ENCODE measurements around the gene GULP1. TPM values are rescaled to one million over a fixed set of nuclear protein-coding genes. Genes with fewer than 3 reads are reported as not detected.

Gene GULP1
- total RNA-seq, 1 donor from 2014 or later: 39.4 TPM

- no peak overlapping the region for H2AFZ ChIP-seq (ENCODE audit: low read depth, low read length)
- no peak overlapping the region for H3K27ac ChIP-seq (ENCODE audit: low read depth, low read length)
- H3K27me3 ChIP-seq (ENCODE audit: insufficient read depth, low read length): no peaks in the 10 kb centered on the region
- no peak for TF ChIP-seq EZH2 (IDR thresholded peaks at IDR 0.05; ENCODE audit: insufficient read depth, low read length)
- no peak for TF ChIP-seq CTCF (IDR thresholded peaks at IDR 0.05; ENCODE audit: insufficient read depth, low read depth, low read length)
- Mint-ChIP-seq H3K9me3 (ENCODE audit: unreplicated experiment) (no peaks in the 10 kb centered on the region), H3K4me1 (ENCODE audit: low read depth, unreplicated experiment) (peaks cover 2% of the 10 kb centered on the region), H3K4me3 (ENCODE audit: unreplicated experiment) (no peak overlapping the region), H3K27me3 (ENCODE audit: low read depth, unreplicated experiment) (no peaks in the 10 kb centered on the region), H3K36me3 (ENCODE audit: low read depth, unreplicated experiment) (peaks cover 9% of the 10 kb centered on the region), H3K27ac (ENCODE audit: unreplicated experiment) (no peak overlapping the region)
- H3K9me3 ChIP-seq (ENCODE audit: insufficient read depth, low read depth, low read length): no peaks in the 10 kb centered on the region
- FAIRE-seq: no peak
- no peaks in the 10 kb centered on the region for H3K79me2 ChIP-seq (ENCODE audit: insufficient read depth, low read length)
- DNase-seq (ENCODE audit: low read depth): no peak
- H3K36me3 ChIP-seq (ENCODE audit: insufficient read depth, low read length): no peaks in the 10 kb centered on the region
- H3K4me3 ChIP-seq (ENCODE audit: insufficient read depth, low read depth, low read length): no peak overlapping the region
- H4K20me1 ChIP-seq (ENCODE audit: insufficient read depth, low read length): no peaks in the 10 kb centered on the region
- H3K9ac ChIP-seq (ENCODE audit: low read length): no peak overlapping the region
- H3K4me1 ChIP-seq (ENCODE audit: insufficient read depth, low read length): no peaks in the 10 kb centered on the region
- H3K4me2 ChIP-seq (ENCODE audit: low read length): no peak overlapping the region
Measured at GRCh38 chr2:188569431-188570165, 277.9 kb downstream of the GULP1 start.

DNA sequence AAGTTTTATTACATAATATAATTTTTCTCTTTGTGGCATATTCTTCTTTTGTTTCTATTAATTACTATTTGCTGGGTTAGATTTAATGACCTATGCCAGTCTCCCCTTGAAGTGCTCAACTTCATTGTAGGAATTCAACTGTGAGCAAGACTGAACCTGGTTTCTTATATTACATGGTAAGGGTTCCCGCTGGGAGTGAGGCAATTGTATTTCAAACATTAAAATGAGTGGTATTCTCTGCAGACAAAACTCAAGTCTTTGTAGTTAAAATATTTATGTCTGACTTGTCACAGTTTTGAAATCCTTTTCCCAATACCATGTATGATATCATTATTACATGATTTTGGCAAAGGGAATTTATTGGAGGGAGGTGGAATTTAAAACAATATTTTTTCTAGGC lies 278.7 kb downstream of the GULP1 start:
- no peaks in the 10 kb centered on the region for H3K4me1 ChIP-seq (ENCODE audit: insufficient read depth, low read length)
- no peaks in the 10 kb centered on the region for H3K9me3 ChIP-seq (ENCODE audit: insufficient read depth, low read depth, low read length)
- no peak overlapping the region for H3K27ac ChIP-seq (ENCODE audit: low read depth, low read length)
- DNase-seq (ENCODE audit: low read depth): no peak
- Mint-ChIP-seq H3K36me3 (ENCODE audit: low read depth, unreplicated experiment) (peaks cover 9% of the 10 kb centered on the region), H3K27me3 (ENCODE audit: low read depth, unreplicated experiment) (no peaks in the 10 kb centered on the region), H3K27ac (ENCODE audit: unreplicated experiment) (no peak overlapping the region), H3K4me1 (ENCODE audit: low read depth, unreplicated experiment) (peaks cover 2% of the 10 kb centered on the region), H3K9me3 (ENCODE audit: unreplicated experiment) (no peaks in the 10 kb centered on the region), H3K4me3 (ENCODE audit: unreplicated experiment) (no peak overlapping the region)
- no peak overlapping the region for H3K4me2 ChIP-seq (ENCODE audit: low read length)
- no peak overlapping the region for H3K4me3 ChIP-seq (ENCODE audit: insufficient read depth, low read depth, low read length)
- no peak overlapping the region for H2AFZ ChIP-seq (ENCODE audit: low read depth, low read length)
- TF ChIP-seq CTCF (IDR thresholded peaks at IDR 0.05; ENCODE audit: insufficient read depth, low read depth, low read length) (no peak), EZH2 (IDR thresholded peaks at IDR 0.05; ENCODE audit: insufficient read depth, low read length) (no peak)
- no peaks in the 10 kb centered on the region for H3K27me3 ChIP-seq (ENCODE audit: insufficient read depth, low read length)
- H3K9ac ChIP-seq (ENCODE audit: low read length): no peak overlapping the region
- no peaks in the 10 kb centered on the region for H3K36me3 ChIP-seq (ENCODE audit: insufficient read depth, low read length)
- H3K79me2 ChIP-seq (ENCODE audit: insufficient read depth, low read length): no peaks in the 10 kb centered on the region
- H4K20me1 ChIP-seq (ENCODE audit: insufficient read depth, low read length): no peaks in the 10 kb centered on the region
- FAIRE-seq: no peak

Measured in astrocyte (in vitro differentiated cells and primary cell).